Lower leg skin (tissue), 4 donors: Measurements from ENCODE around the gene SFTPA2. TPM values are rescaled to one million over a fixed set of nuclear protein-coding genes. Genes with fewer than 3 reads are reported as not detected.

Source experiments
- DNase-seq, 2 donors: peaks; one replicate each; pipeline ENCODE4 v3.0.0-alpha.2; 2019; ENCODE audit warnings: low spot score in 2 of 2
- H3K4me3 ChIP-seq: fragments of 200-600 bp; sonication (generic); 2 replicates; pipeline ENCODE4 v1.5.1; 2017; ENCODE audit warnings: mild to moderate bottlenecking, low read depth; ENCODE audit not compliant: poor library complexity, severe bottlenecking
- CTCF ChIP-seq, 3 donors: fragments of 450-650 bp; IDR thresholded peaks; one replicate each; pipeline ENCODE4 v1.5.1; 2016; ENCODE audit warnings: antibody characterized with exemption in 3 of 3, mild to moderate bottlenecking in 3 of 3, moderate library complexity in 2 of 3
- POLR2A ChIP-seq, 2 donors: fragments of 450-650 bp; IDR thresholded peaks; one replicate each; pipeline ENCODE4 v1.6.1; 2016 to 2017; ENCODE audit warnings: antibody characterized with exemption in 2 of 2, mild to moderate bottlenecking in 1 of 2, moderate library complexity in 1 of 2
- WGBS, 2 donors: methylation state at CpG; one replicate each; pipeline ENCODE4 v1.1.5; 2018; 5-methylcytosine and 5-hydroxymethylcytosine counted together
- intact Hi-C: fragments of 100-400 bp; cut with DNase I; formaldehyde crosslinking; loops from one replicate; pipeline ENCODE4 v1.15.0; 2023; ENCODE audit warnings: low total_unique reads
- total RNA-seq, 4 donors: library from RNA; depleted of rRNA; stranded (reverse); fragments of >200 nt; gene quantifications; one replicate each; pipeline ENCODE4 v1.1.0, GENCODE V29; 2016

SFTPA2 gene
- total RNA-seq: not detected

GRCh38 chr10:79560160-79560709 lies at the start of gene SFTPA2:
Gene SFTPA2, minus strand, starts transcription at chr10:79560407. Its CDS starts 924 bp downstream, at chr10:79559483.
- DNase-seq: no peak
- WGBS, 2 donors: 88% methylated on average over 1 of the region's 1 CpG; no CpG with 5 or more reads in 1 of the 2 donors
- no peak for TF ChIP-seq POLR2A (IDR thresholded peaks at IDR 0.05)
- TF ChIP-seq CTCF (IDR thresholded peaks at IDR 0.05): no peak
- intact Hi-C loops: loop anchor here (10.0 kb wide), 1 partner anchor 365 kb away; no protein-coding TSS in a partner anchor
- no peak within 1 kb of the TSS for H3K4me3 ChIP-seq

- intact Hi-C loops: no loop called here
- no peak overlapping the region for H3K4me3 ChIP-seq
- TF ChIP-seq POLR2A (IDR thresholded peaks at IDR 0.05) (no peak), CTCF (IDR thresholded peaks at IDR 0.05) (no peak)
- DNase-seq: no peak
- WGBS, 2 donors: 60 to 68% methylated on average over 20 of the region's 20 CpGs
Measured at GRCh38 chr10:79608505-79609375, 48.5 kb upstream of the SFTPA2 start.

GRCh38 chr10:79605308-79605707 lies 45.1 kb upstream of the SFTPA2 start:
- intact Hi-C loops: no loop called here
- TF ChIP-seq CTCF (IDR thresholded peaks at IDR 0.05): no peak
- TF ChIP-seq POLR2A (IDR thresholded peaks at IDR 0.05): no peak
- DNase-seq: no peak
- H3K4me3 ChIP-seq: no peak overlapping the region

GRCh38 chr10:79604294-79604693 lies 44.1 kb upstream of the SFTPA2 start:
- WGBS, 2 donors: 54 to 55% methylated on average over 1 of the region's 1 CpG
- DNase-seq: no peak
- TF ChIP-seq CTCF (IDR thresholded peaks at IDR 0.05): no peak
- no peak for TF ChIP-seq POLR2A (IDR thresholded peaks at IDR 0.05)
- no peak overlapping the region for H3K4me3 ChIP-seq
- intact Hi-C loops: no loop called here

- peak in 1 of 2 donors; percentile 43 for DNase-seq
- TF ChIP-seq POLR2A (IDR thresholded peaks at IDR 0.05) (no peak), CTCF (IDR thresholded peaks at IDR 0.05) (no peak)
- H3K4me3 ChIP-seq: no peak overlapping the region
- 52 to 75% methylated on average over 2 of the region's 2 CpGs for WGBS, 2 donors
- intact Hi-C loops: no loop called here
Measured at GRCh38 chr10:79602953-79603352, 42.7 kb upstream of the SFTPA2 start.
